Suppressor macrophage treated with lipopolysaccharide for 4 hours (primary cell): ENCODE measurements around the gene MMD2.
A peak's percentile ranks its signal among the peaks of the same experiment; 100 is the strongest.
"Not testable (repeated sequence)": the region's sequence is repeated elsewhere in the genome, so short reads cannot be mapped to it uniquely, and the experiment has no call there.

Experiments
- DNase-seq: peaks from one replicate; pipeline ENCODE4 v3.0.0-alpha.2; 2020

The MMD2 gene

DNA sequence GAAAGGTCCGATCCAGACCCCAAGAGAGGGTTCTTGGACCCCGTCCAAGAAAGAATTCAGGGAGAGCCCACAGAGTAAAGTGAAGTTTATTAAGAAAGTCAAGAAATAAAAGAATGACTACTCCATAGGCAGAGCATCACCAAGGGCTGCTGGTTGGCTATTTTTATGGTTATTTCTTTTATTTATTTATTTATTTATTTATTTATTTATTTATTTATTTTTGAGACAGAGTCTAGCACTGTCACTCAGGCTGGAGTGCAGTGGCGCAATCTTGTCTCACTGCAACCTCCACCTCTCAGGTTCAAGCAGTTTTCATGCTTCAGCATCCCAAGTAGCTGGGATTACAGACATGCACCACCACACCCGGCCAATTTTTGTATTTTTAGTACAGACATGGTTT is 65.8 kb downstream of the MMD2 start:
- not testable (repeated sequence) for DNase-seq

DNA sequence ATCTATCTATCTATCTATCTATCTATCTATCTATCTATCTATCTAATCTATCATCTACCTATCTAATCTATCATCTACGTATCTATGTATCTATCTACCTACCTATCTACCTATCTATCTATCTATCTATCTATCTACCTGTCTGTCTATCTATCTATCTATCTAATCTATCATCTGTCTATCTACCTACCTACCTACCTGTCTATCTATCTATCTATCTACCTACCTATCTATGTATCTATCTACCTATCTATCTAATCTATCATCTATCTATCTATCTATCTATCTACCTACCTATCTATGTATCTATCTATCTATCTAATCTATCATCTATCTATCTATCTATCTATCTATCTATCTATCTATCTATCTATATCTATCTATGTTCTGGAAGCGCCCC is 67.5 kb downstream of the MMD2 start:
- DNase-seq: not testable (repeated sequence)

GRCh38 chr7:4889682-4890081 is 69.3 kb downstream of the MMD2 start:
- DNase-seq: no peak

GRCh38 chr7:4888161-4888560 is 70.8 kb downstream of the MMD2 start:
- DNase-seq: no peak

DNA sequence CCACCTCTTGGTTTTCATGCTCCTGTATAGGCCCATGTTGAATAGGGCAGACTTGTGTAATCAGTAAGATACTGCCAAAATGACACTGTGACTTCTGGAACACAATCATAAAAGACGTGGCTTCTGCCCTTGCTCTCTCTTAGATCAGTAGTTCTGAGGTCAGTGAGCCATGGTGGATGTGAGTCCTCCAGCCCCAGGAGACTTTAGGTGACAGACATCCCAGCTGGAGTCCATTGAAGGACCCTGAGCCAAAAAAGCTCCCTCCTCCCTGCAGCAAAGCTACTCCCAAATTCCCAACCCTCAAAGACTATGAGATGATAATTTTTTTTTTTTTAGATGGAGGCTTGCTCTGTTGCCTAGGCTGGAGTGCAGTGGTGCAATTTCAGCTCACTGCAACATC is 72.3 kb downstream of the MMD2 start:
- DNase-seq: no peak

- no peak for DNase-seq
These were observed 73.6 kb downstream of the MMD2 start for GRCh38 chr7:4885317-4885807.

DNA sequence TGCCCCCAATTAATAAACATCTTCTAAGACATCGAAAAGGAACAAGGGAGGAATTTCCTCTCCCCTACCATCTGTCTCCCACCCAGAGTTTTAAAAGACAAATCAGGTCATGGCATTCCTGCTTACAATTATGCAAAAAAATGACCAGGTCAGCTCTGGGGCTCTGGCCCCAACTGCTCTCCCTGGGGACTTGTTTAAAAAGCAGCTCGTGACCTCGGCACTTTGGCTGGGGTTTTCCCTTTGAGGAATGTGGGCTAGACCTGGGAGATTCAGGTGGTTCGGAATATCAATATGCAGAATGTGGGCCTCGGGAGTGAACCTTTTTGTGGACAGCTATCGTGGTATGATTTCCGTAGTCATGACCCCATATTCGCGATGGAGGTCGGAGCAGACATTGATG is 74.8 kb downstream of the MMD2 start:
- DNase-seq: no peak

DNA sequence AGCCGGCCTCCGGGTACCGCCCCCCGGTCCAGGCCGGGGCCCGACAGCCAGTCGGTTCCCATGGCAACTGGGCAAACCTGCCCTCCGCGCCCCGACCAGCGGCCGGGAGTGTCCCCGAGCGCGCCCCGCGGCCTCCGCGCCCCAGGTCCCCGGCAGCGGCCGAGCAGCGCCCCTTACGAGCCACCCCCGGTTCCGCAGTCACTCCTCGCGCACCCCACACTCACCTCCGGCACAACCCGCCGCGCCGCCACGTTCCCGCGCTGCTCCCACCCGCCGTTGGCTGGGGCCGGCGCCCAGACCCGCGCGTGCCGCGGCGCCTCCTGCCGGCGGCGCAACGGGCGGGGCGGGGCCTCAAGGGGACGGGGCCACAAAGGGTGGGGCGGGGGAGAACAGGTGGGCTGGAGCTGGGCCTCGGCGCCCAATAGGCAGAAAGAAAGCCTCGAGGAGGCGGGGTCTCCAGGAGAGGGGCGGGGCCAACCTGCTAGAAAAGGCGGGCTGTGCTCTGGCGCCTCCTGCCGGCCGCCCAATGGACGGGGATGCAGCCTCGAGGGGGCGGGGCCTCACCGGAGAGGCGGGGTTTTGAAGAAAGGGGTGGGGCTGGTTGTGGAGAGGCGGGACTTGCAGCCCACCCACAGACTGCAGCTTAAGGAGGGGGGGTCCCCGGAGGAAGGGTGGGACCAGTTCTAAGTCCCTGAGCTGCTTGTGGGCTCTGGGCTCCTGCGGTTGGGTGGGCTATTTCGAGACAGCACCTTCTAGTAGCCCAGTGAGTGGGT is 75.4 kb downstream of the MMD2 start, which contains the start of gene RADIL:
Gene RADIL, minus strand, starts transcription at position 345 of the 773 bp plus-strand sequence. CDS start 5,577 bp downstream, outside the sequence.
- peak; percentile 86 for DNase-seq

GRCh38 chr7:4883033-4883371 is 76.0 kb downstream of the MMD2 start:
- no peak for DNase-seq

GRCh38 chr7:4882169-4883032 is 76.6 kb downstream of the MMD2 start:
- DNase-seq: peak; percentile 7

- DNase-seq: no peak
These were observed 78.8 kb downstream of the MMD2 start for GRCh38 chr7:4880218-4880617.

- no peak for DNase-seq
These were observed 79.4 kb downstream of the MMD2 start for GRCh38 chr7:4879396-4880081.

GRCh38 chr7:4878336-4879335 is 80.4 kb downstream of the MMD2 start:
- DNase-seq: no peak

GRCh38 chr7:4876586-4876985 is 82.4 kb downstream of the MMD2 start:
- no peak for DNase-seq

- DNase-seq: no peak
These were observed 83.6 kb downstream of the MMD2 start for GRCh38 chr7:4875391-4875790.

GRCh38 chr7:4873071-4873944 is 85.7 kb downstream of the MMD2 start:
- DNase-seq: no peak

GRCh38 chr7:4871930-4872675 is 86.9 kb downstream of the MMD2 start:
- DNase-seq: no peak

DNA sequence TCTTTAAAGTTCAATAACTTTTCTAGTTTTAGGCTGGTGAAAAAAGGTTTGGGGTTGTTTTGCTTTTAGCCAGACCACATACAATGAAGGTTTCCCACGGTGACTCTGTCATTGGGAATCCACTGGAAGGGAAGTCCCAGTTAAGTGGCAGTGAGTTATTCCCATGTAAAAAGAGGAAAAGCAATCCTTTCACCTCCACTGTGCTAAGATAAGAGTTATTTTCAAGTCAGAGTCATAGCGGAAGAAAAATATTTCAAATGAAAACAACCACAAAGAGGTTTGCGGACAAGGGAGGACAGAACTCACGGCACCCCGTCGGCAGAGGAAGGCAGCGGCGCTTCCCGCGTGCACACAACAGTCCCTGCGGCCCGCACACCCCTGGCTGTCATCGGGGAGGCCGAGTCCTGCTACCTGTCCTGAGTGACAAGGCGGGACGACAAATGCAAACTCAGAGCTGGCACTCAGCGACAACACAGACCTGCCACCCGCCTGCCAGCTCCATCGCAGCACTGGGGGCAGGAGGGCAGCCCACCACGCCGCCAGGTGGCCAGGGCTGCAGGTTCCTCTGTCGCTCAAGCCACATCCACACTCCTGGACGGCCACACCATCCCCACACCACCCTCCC is 87.8 kb downstream of the MMD2 start:
- DNase-seq: no peak

- no peak for DNase-seq
These were observed 90.5 kb downstream of the MMD2 start for GRCh38 chr7:4868493-4868892.
